Sigmoid colon (tissue), 7 donors: Measurements from ENCODE around the gene FCAMR. TPM values are rescaled to one million over a fixed set of nuclear protein-coding genes. Genes with fewer than 3 reads are reported as not detected.

Experiments
- DNase-seq: peaks from one replicate; pipeline ENCODE4 v3.0.0-alpha.2; 2019
- H3K27ac ChIP-seq, 4 donors: fragments of 200-600 bp; sonication (generic); one replicate each; pipeline ENCODE4 v1.5.1; 2016 to 2019; ENCODE audit warnings: mild to moderate bottlenecking in 1 of 4
- H3K27me3 ChIP-seq, 3 donors: fragments of 200-600 bp; sonication (generic); one replicate each; pipeline ENCODE4 v1.5.1; 2019; ENCODE audit warnings: mild to moderate bottlenecking in 1 of 3
- H3K36me3 ChIP-seq, 4 donors: fragments of 200-600 bp; sonication (generic); one replicate each; pipeline ENCODE4 v1.5.1; 2016 to 2019
- H3K4me1 ChIP-seq, 4 donors: fragments of 200-600 bp; sonication (generic); one replicate each; pipeline ENCODE4 v1.5.1; 2017 to 2019
- H3K4me3 ChIP-seq, 4 donors: fragments of 200-600 bp; sonication (generic); one replicate each; pipeline ENCODE4 v1.5.1; 2017 to 2019; ENCODE audit warnings: mild to moderate bottlenecking in 2 of 4, moderate library complexity in 1 of 4
- H3K9me3 ChIP-seq, 4 donors: fragments of 200-600 bp in 3 of 4; sonication (generic) in 3 of 4; one replicate each; pipeline versions ENCODE4 v1.5.1 to v1.6.1; 2013 to 2019
- CTCF ChIP-seq, 4 experiments: fragments of 450-650 bp in 3 of 4; fragments of 200-600 bp in 1 of 4; IDR thresholded peaks; one replicate each; pipeline ENCODE4 v1.5.1; 2016 to 2019; ENCODE audit warnings: antibody characterized with exemption in 4 of 4, mild to moderate bottlenecking in 3 of 4, moderate library complexity in 2 of 4
- EP300 ChIP-seq, 4 donors: sonication (generic); formaldehyde crosslinking; IDR thresholded peaks; one replicate each; pipeline ENCODE4 v1.6.1; 2017; ENCODE audit warnings: antibody characterized with exemption in 4 of 4
- POLR2A ChIP-seq, 2 donors: fragments of 450-650 bp; IDR thresholded peaks; one replicate each; pipeline ENCODE4 v1.6.1; 2016; ENCODE audit warnings: antibody characterized with exemption in 2 of 2, mild to moderate bottlenecking in 2 of 2, moderate library complexity in 2 of 2
- POLR2AphosphoS5 ChIP-seq, 4 donors: sonication (generic); formaldehyde crosslinking; IDR thresholded peaks; one replicate each; pipeline ENCODE4 v1.6.1; 2017; ENCODE audit warnings: antibody characterized with exemption in 4 of 4
- WGBS, 2 donors: extraction: QIAGEN DNeasy Blood & Tissue Kit; methylation state at CpG; one replicate each; pipeline ENCODE4 v1.1.7; 2013; 5-methylcytosine and 5-hydroxymethylcytosine counted together
- intact Hi-C: fragments of 100-400 bp; cut with DNase I; formaldehyde crosslinking; loops from one replicate; pipeline ENCODE4 v1.15.1; 2023
- polyA plus RNA-seq, 3 donors: library from polyadenylated mRNA; stranded (reverse); fragments of 200-250 nt; gene quantifications; one replicate each; pipeline ENCODE4 v1.2.3, GENCODE V29; 2013
- total RNA-seq, 4 donors: library from RNA; depleted of rRNA; stranded (reverse); fragments of >200 nt; gene quantifications; one replicate each; pipeline ENCODE4 v1.1.0, GENCODE V29; 2016
- donor health status: healthy with polysubstance abuse.
- donor health status: Bipolar disorder and iron deficiency.
- donor health status: healthy.

Gene FCAMR
- total and polyA plus RNA-seq, 7 donors = 1.5 TPM; not detected in 6

GRCh38 chr1:206987873-206988272 lies 17.6 kb upstream of the FCAMR start:
- Histone ChIP-seq H3K9me3 (no peaks in the 10 kb centered on the region), H3K27me3 (no peaks in the 10 kb centered on the region), H3K4me1 (no peaks in the 10 kb centered on the region), H3K4me3 (no peak overlapping the region), H3K36me3 (no peaks in the 10 kb centered on the region), H3K27ac (no peak overlapping the region)
- TF ChIP-seq POLR2A (IDR thresholded peaks at IDR 0.05) (no peak), CTCF (IDR thresholded peaks at IDR 0.05) (no peak), POLR2AphosphoS5 (IDR thresholded peaks at IDR 0.05) (no peak), EP300 (IDR thresholded peaks at IDR 0.05) (no peak)
- intact Hi-C loops = no loop called here
- no peak for DNase-seq
- WGBS, 2 donors = 95 to 98% methylated on average over 1 of the region's 1 CpG

GRCh38 chr1:206986885-206987284 lies 16.6 kb upstream of the FCAMR start:
- DNase-seq = no peak
- H3K9me3 ChIP-seq = no peaks in the 10 kb centered on the region
- WGBS, 2 donors = 85 to 87% methylated on average over 3 of the region's 3 CpGs
- H3K4me3 ChIP-seq = no peak overlapping the region
- no peaks in the 10 kb centered on the region for H3K27me3 ChIP-seq
- intact Hi-C loops = no loop called here
- no peaks in the 10 kb centered on the region for H3K36me3 ChIP-seq
- no peak overlapping the region for H3K27ac ChIP-seq
- no peaks in the 10 kb centered on the region for H3K4me1 ChIP-seq
- TF ChIP-seq CTCF (IDR thresholded peaks at IDR 0.05) (no peak), POLR2AphosphoS5 (IDR thresholded peaks at IDR 0.05) (no peak), EP300 (IDR thresholded peaks at IDR 0.05) (no peak), POLR2A (IDR thresholded peaks at IDR 0.05) (no peak)

- H3K4me1 ChIP-seq = no peaks in the 10 kb centered on the region
- no peaks in the 10 kb centered on the region for H3K36me3 ChIP-seq
- 77 to 87% methylated on average over 3 of the region's 3 CpGs for WGBS, 2 donors
- no peaks in the 10 kb centered on the region for H3K27me3 ChIP-seq
- intact Hi-C loops = no loop called here
- no peak for DNase-seq
- TF ChIP-seq CTCF (IDR thresholded peaks at IDR 0.05) (no peak), POLR2A (IDR thresholded peaks at IDR 0.05) (no peak), EP300 (IDR thresholded peaks at IDR 0.05) (no peak), POLR2AphosphoS5 (IDR thresholded peaks at IDR 0.05) (no peak)
- H3K4me3 ChIP-seq = no peak overlapping the region
- no peak overlapping the region for H3K27ac ChIP-seq
- H3K9me3 ChIP-seq = no peaks in the 10 kb centered on the region
These were observed 16.1 kb upstream of the FCAMR start for GRCh38 chr1:206986402-206986801.

GRCh38 chr1:206985162-206985749 lies 15.0 kb upstream of the FCAMR start:
- Histone ChIP-seq H3K4me1 (no peaks in the 10 kb centered on the region), H3K36me3 (no peaks in the 10 kb centered on the region), H3K4me3 (no peak overlapping the region), H3K9me3 (no peaks in the 10 kb centered on the region), H3K27ac (no peak overlapping the region), H3K27me3 (no peaks in the 10 kb centered on the region)
- DNase-seq = no peak
- 45 to 75% methylated on average over 10 of the region's 10 CpGs for WGBS, 2 donors
- TF ChIP-seq POLR2A (IDR thresholded peaks at IDR 0.05) = no peak
- TF ChIP-seq EP300 (IDR thresholded peaks at IDR 0.05) = no peak
- TF ChIP-seq CTCF (IDR thresholded peaks at IDR 0.05) = no peak
- no peak for TF ChIP-seq POLR2AphosphoS5 (IDR thresholded peaks at IDR 0.05)
- intact Hi-C loops = no loop called here

GRCh38 chr1:206982216-206982615 lies 12.0 kb upstream of the FCAMR start:
- intact Hi-C loops = no loop called here
- H3K36me3 ChIP-seq = no peaks in the 10 kb centered on the region
- 16 to 33% methylated on average over 4 of the region's 4 CpGs for WGBS, 2 donors
- no peak for DNase-seq
- H3K4me1 ChIP-seq = no peaks in the 10 kb centered on the region
- no peaks in the 10 kb centered on the region for H3K27me3 ChIP-seq
- no peak overlapping the region for H3K27ac ChIP-seq
- H3K4me3 ChIP-seq = no peak overlapping the region
- H3K9me3 ChIP-seq = no peaks in the 10 kb centered on the region
- no peak for TF ChIP-seq POLR2AphosphoS5 (IDR thresholded peaks at IDR 0.05)
- peak in 3 of 4 experiments; percentile 25 to 46 (median 32) for TF ChIP-seq CTCF (IDR thresholded peaks at IDR 0.05)
